Measurements from ENCODE around the gene PRSS48.

GRCh38 chr4:151284534-151285245 lies 7.7 kb downstream of the PRSS48 start:
- TF ChIP-seq, protein P1, sequence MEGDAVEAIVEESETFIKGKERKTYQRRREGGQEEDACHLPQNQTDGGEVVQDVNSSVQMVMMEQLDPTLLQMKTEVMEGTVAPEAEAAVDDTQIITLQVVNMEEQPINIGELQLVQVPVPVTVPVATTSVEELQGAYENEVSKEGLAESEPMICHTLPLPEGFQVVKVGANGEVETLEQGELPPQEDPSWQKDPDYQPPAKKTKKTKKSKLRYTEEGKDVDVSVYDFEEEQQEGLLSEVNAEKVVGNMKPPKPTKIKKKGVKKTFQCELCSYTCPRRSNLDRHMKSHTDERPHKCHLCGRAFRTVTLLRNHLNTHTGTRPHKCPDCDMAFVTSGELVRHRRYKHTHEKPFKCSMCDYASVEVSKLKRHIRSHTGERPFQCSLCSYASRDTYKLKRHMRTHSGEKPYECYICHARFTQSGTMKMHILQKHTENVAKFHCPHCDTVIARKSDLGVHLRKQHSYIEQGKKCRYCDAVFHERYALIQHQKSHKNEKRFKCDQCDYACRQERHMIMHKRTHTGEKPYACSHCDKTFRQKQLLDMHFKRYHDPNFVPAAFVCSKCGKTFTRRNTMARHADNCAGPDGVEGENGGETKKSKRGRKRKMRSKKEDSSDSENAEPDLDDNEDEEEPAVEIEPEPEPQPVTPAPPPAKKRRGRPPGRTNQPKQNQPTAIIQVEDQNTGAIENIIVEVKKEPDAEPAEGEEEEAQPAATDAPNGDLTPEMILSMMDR (IDR thresholded peaks at IDR 0.05) = no peak
- TF ChIP-seq EZH2 (IDR thresholded peaks at IDR 0.05) (no peak), EZH2phosphoT487 (IDR thresholded peaks at IDR 0.05) (no peak)

All from neural progenitor cell (in vitro differentiated cells).